SK-N-SH (cell line): ENCODE data around the gene PAX3.

ENCODE experiments used
- CTCF ChIP-seq: fragments of 200-600 bp; sonication (generic); IDR thresholded peaks from 2 replicates; pipeline ENCODE4 v1.6.1; 2017; ENCODE audit warnings: antibody characterized with exemption, mild to moderate bottlenecking, moderate library complexity
- EP300 ChIP-seq, 2 experiments: IDR thresholded peaks; 2 replicates each; pipeline versions ENCODE4 v1.4.0 to v1.6.1; 2012; ENCODE audit warnings: borderline replicate concordance in 1 of 2, low read depth in 1 of 2, low read length in 1 of 2
- MXI1 ChIP-seq: IDR thresholded peaks from 2 replicates; pipeline ENCODE4 v1.6.1; 2012; ENCODE audit warnings: mild to moderate bottlenecking, low read depth, low read length, improper control_type of control experiment
- PBX3 ChIP-seq: IDR thresholded peaks from 2 replicates; pipeline ENCODE4; 2012
- RCOR1 ChIP-seq: fragments of 150-350 bp; IDR thresholded peaks from 2 replicates; pipeline ENCODE4 v1.6.1; 2017; ENCODE audit warnings: antibody characterized with exemption, low read length

- TF ChIP-seq MXI1 (no peak), CTCF (no peak), EP300 (IDR thresholded peaks at IDR 0.05; ENCODE audit: borderline replicate concordance in 1 of 2, low read depth in 1 of 2, low read length in 1 of 2) (no peak), RCOR1 (no peak), PBX3 (no peak)
These were observed 120.3 kb downstream of the PAX3 start for GRCh38 chr2:222178450-222178849.
